ENCODE results near the gene IPO9.
A peak's percentile ranks its signal among the peaks of the same experiment; 100 is the strongest.

Gene IPO9

GRCh38 chr1:201880928-201881571 lies 52.1 kb downstream of the IPO9 start:
- no peak overlapping the region for H3K27ac ChIP-seq
- no peaks in the 10 kb centered on the region for H3K9me3 ChIP-seq
- no peak overlapping the region for H3K4me3 ChIP-seq
- intact Hi-C loops (cut with DNase I; ENCODE audit: low total_unique reads) = loop anchor here (10.0 kb wide), 1 partner anchor 264 kb away; the partner anchor contains the start of gene ARL8A
- H3K4me1 ChIP-seq = peaks cover 0 to 46% (median 39%) of the 10 kb centered on the region in 4 donors
- no peaks in the 10 kb centered on the region for H3K27me3 ChIP-seq
- no peak for TF ChIP-seq CTCF (IDR thresholded peaks at IDR 0.05)
- no peak for DNase-seq
- H3K36me3 ChIP-seq = peaks cover 0 to 5% (median 3%) of the 10 kb centered on the region in 3 donors

GRCh38 chr1:201881617-201882016 lies 52.7 kb downstream of the IPO9 start:
- intact Hi-C loops (cut with DNase I; ENCODE audit: low total_unique reads) = loop anchor here (10.0 kb wide), 1 partner anchor 263 kb away; the partner anchor contains the start of gene ARL8A
- H3K27ac ChIP-seq = no peak overlapping the region

GRCh38 chr1:201882665-201883132 lies 53.7 kb downstream of the IPO9 start:
- intact Hi-C loops (cut with DNase I; ENCODE audit: low total_unique reads) = loop anchor here (10.0 kb wide), 1 partner anchor 262 kb away; the partner anchor contains the start of gene ARL8A
- Histone ChIP-seq H3K9me3 (no peaks in the 10 kb centered on the region), H3K4me1 (peaks cover 0 to 50% (median 41%) of the 10 kb centered on the region in 4 donors), H3K36me3 (no peaks in the 10 kb centered on the region), H3K27me3 (no peaks in the 10 kb centered on the region), H3K4me3 (no peak overlapping the region), H3K27ac (peak overlapping the region; percentile 54 to 60)
- DNase-seq = no peak
- peak in 1 of 2 experiments; percentile 24 for TF ChIP-seq CTCF (IDR thresholded peaks at IDR 0.05)

More at GRCh38 chr1:201881617-201882016, 52.7 kb downstream of the IPO9 start:
- Histone ChIP-seq H3K27me3 (no peaks in the 10 kb centered on the region), H3K4me3 (no peak overlapping the region), H3K36me3 (no peaks in the 10 kb centered on the region), H3K4me1 (peaks cover 0 to 49% (median 40%) of the 10 kb centered on the region in 4 donors), H3K9me3 (no peaks in the 10 kb centered on the region)
- DNase-seq = no peak
- no peak for TF ChIP-seq CTCF (IDR thresholded peaks at IDR 0.05)

- no peaks in the 10 kb centered on the region for H3K9me3 ChIP-seq
- H3K36me3 ChIP-seq = no peaks in the 10 kb centered on the region
- no peak overlapping the region for H3K4me3 ChIP-seq
- peaks cover 0 to 51% (median 40%) of the 10 kb centered on the region in 4 donors for H3K4me1 ChIP-seq
- no peak for TF ChIP-seq CTCF (IDR thresholded peaks at IDR 0.05)
- peak overlapping the region; percentile 54 to 60 for H3K27ac ChIP-seq
- intact Hi-C loops (cut with DNase I; ENCODE audit: low total_unique reads) = loop anchor here (10.0 kb wide), 1 partner anchor 262 kb away; the partner anchor contains the start of gene ARL8A
- DNase-seq = no peak
- H3K27me3 ChIP-seq = no peaks in the 10 kb centered on the region
Observed at GRCh38 chr1:201883266-201883665, 54.3 kb downstream of the IPO9 start.

- no peak for TF ChIP-seq CTCF (IDR thresholded peaks at IDR 0.05)
- H3K4me3 ChIP-seq = no peak overlapping the region
- peak overlapping the region; percentile 54 to 60 for H3K27ac ChIP-seq
- H3K36me3 ChIP-seq = no peaks in the 10 kb centered on the region
- peaks cover 0 to 47% (median 37%) of the 10 kb centered on the region in 4 donors for H3K4me1 ChIP-seq
- DNase-seq = peak in 1 of 2 donors; percentile 71
- no peaks in the 10 kb centered on the region for H3K9me3 ChIP-seq
- no peaks in the 10 kb centered on the region for H3K27me3 ChIP-seq
- intact Hi-C loops (cut with DNase I; ENCODE audit: low total_unique reads) = loop anchor here (10.0 kb wide), 1 partner anchor 261 kb away; the partner anchor contains the start of gene ARL8A
Observed at GRCh38 chr1:201883786-201884185, 54.8 kb downstream of the IPO9 start.

Data from tibial artery (tissue), 4 donors.